ENCODE measurements around the gene CDKN1A. TPM values are rescaled to one million over a fixed set of nuclear protein-coding genes. Genes with fewer than 3 reads are reported as not detected.

Gene CDKN1A
- total and polyA plus RNA-seq, 9 donors = 82.1 to 305 (median 134) TPM

GRCh38 chr6:36692861-36693702 is 14.6 kb downstream of the CDKN1A start:
- Histone ChIP-seq H3K27ac (peak overlapping the region in 1 of 2 donors; percentile 9), H3K4me1 (ENCODE audit: insufficient read depth) (no peaks in the 10 kb centered on the region), H3K9me3 (no peaks in the 10 kb centered on the region), H3K4me3 (no peak overlapping the region), H3K36me3 (no peaks in the 10 kb centered on the region), H3K27me3 (no peaks in the 10 kb centered on the region)
- WGBS, 3 donors = 57 to 60% (median 58%) methylated on average over 27 of the region's 27 CpGs
- DNase-seq = peak in 2 of 5 donors; percentile 34 to 65
- intact Hi-C loops (cut with DNase I) = no loop called here
- TF ChIP-seq CTCF (IDR thresholded peaks at IDR 0.05) = no peak
- no peak for TF ChIP-seq POLR2A (IDR thresholded peaks at IDR 0.05)
- TF ChIP-seq EP300 (IDR thresholded peaks at IDR 0.05) = no peak

GRCh38 chr6:36694616-36695015 is 16.1 kb downstream of the CDKN1A start:
- Histone ChIP-seq H3K27me3 (no peaks in the 10 kb centered on the region), H3K36me3 (no peaks in the 10 kb centered on the region), H3K4me1 (ENCODE audit: insufficient read depth) (no peaks in the 10 kb centered on the region), H3K9me3 (no peaks in the 10 kb centered on the region), H3K27ac (no peak overlapping the region), H3K4me3 (no peak overlapping the region)
- intact Hi-C loops (cut with DNase I) = no loop called here
- peak in 1 of 5 donors; percentile 4 for DNase-seq
- WGBS, 3 donors = 79 to 86% (median 84%) methylated on average over 6 of the region's 6 CpGs
- no peak for TF ChIP-seq EP300 (IDR thresholded peaks at IDR 0.05)

DNA sequence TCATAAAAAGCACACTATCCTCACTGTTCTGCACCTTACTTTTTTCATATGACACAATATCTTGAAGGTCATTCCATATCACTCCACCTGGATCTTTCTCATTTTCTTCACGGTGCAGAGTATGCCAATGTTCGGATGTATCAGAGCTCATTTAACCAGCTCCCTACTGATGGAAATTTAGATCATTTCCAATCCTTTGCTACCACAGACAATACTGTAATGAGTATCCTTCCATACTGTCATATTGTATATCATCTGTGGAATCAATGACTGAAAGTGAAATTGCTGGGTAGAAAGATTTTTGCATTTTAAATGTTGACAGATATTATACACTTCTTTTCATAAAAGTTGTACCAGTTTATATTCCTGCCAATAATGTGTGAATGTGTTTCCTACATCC is 16.9 kb downstream of the CDKN1A start:
- no peaks in the 10 kb centered on the region for H3K4me1 ChIP-seq (ENCODE audit: insufficient read depth)
- TF ChIP-seq CTCF (IDR thresholded peaks at IDR 0.05) (no peak), EP300 (IDR thresholded peaks at IDR 0.05) (no peak), POLR2A (IDR thresholded peaks at IDR 0.05) (no peak)
- WGBS, 3 donors = 50 to 72% (median 51%) methylated on average over 2 of the region's 2 CpGs
- no peak for DNase-seq
- H3K27me3 ChIP-seq = no peaks in the 10 kb centered on the region
- intact Hi-C loops (cut with DNase I) = no loop called here
- no peaks in the 10 kb centered on the region for H3K9me3 ChIP-seq
- no peak overlapping the region for H3K27ac ChIP-seq
- no peak overlapping the region for H3K4me3 ChIP-seq
- no peaks in the 10 kb centered on the region for H3K36me3 ChIP-seq

- no peak for TF ChIP-seq EP300 (IDR thresholded peaks at IDR 0.05)
- no peak for TF ChIP-seq CTCF (IDR thresholded peaks at IDR 0.05)
- no peak for TF ChIP-seq POLR2A (IDR thresholded peaks at IDR 0.05)
- H3K9me3 ChIP-seq = no peaks in the 10 kb centered on the region
- H3K27ac ChIP-seq = no peak within 1 kb of the TSS
- no peaks in the 10 kb centered on the region for H3K27me3 ChIP-seq
- WGBS, 3 donors = 83 to 91% (median 89%) methylated on average over 7 of the region's 7 CpGs
- H3K4me3 ChIP-seq = no peak within 1 kb of the TSS
- no peaks in the 10 kb centered on the region for H3K36me3 ChIP-seq
- no peaks in the 10 kb centered on the region for H3K4me1 ChIP-seq (ENCODE audit: insufficient read depth)
- intact Hi-C loops (cut with DNase I) = no loop called here
- peak in 1 of 5 donors; percentile 11 for DNase-seq
These were observed 19.0 kb downstream of the CDKN1A start, which contains the start of gene RAB44 for GRCh38 chr6:36697481-36697903. RAB44 (plus strand) TSS chr6:36697826; CDS start chr6:36704236, 6,410 bp downstream.

DNA sequence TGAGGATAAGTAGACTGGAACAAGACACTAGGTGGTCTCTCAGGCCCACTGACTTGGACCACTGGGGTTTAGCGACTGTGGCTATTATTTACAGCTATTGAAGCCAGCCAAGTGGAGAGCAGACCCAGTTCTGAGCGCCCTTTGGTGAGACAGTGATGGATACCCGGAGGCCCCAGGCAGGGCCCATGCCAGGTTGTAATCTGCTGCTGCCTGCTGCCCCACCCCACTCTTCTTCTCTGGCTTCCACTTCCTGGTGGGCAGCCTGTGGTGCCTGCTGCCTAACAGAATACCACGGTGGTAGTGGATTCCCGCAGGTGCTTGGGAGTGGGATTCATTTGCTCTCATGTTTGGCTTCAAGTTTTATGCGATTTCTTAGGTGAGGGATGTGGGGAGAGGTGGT is 19.7 kb downstream of the CDKN1A start:
- peak in 1 of 5 donors; percentile 7 for DNase-seq
- 88 to 93% (median 90%) methylated on average over 6 of the region's 6 CpGs for WGBS, 3 donors
- Histone ChIP-seq H3K27me3 (no peaks in the 10 kb centered on the region), H3K4me1 (ENCODE audit: insufficient read depth) (no peaks in the 10 kb centered on the region), H3K36me3 (no peaks in the 10 kb centered on the region), H3K9me3 (no peaks in the 10 kb centered on the region), H3K4me3 (no peak overlapping the region), H3K27ac (no peak overlapping the region)
- intact Hi-C loops (cut with DNase I) = no loop called here
- TF ChIP-seq EP300 (IDR thresholded peaks at IDR 0.05) = no peak
- no peak for TF ChIP-seq POLR2A (IDR thresholded peaks at IDR 0.05)
- no peak for TF ChIP-seq CTCF (IDR thresholded peaks at IDR 0.05)

Data from ovary (tissue), 9 donors.